Endothelial cell of umbilical vein (primary cell): ENCODE data around the gene PTPRO. TPM values are rescaled to one million over a fixed set of nuclear protein-coding genes. Genes with fewer than 3 reads are reported as not detected.

ENCODE experiments used
- BruUV-seq: library from RNA; stranded (reverse); fragments of 400-500 nt; replicated peaks from 2 replicates; lab custom pipeline; 2021; lab: Mats Ljungman, UMichigan
- CTCF ChIA-PET: fragments of 300-600, 350-600 bp; sonication (Branson Sonifier 250); formaldehyde crosslinking; loops from one replicate; lab custom pipeline; 2021; ENCODE audit warnings: antibody characterized with exemption, inconsistent platforms; lab: Charles Lee
- POLR2A ChIA-PET: fragments of 300-600, 350-600 bp; sonication (Branson Sonifier 250); formaldehyde crosslinking; loops from one replicate; lab custom pipeline; 2021; ENCODE audit warnings: antibody characterized with exemption, inconsistent platforms; lab: Charles Lee
- DNase-seq: peaks from one replicate; pipeline ENCODE4 v3.0.0-alpha.2; 2011; ENCODE audit warnings: low read depth, low spot score
- FAIRE-seq: peaks from 2 replicates; lab custom pipeline; 2011; peaks lifted over from hg19 to GRCh38; lab: Jason Lieb, UNC
- H2AFZ ChIP-seq: 2 replicates; pipeline ENCODE4 v1.6.0; 2012; ENCODE audit warnings: low read depth, low read length, control low read depth, inconsistent platforms
- H3K27ac ChIP-seq: 2 replicates; pipeline ENCODE4 v1.5.1; 2011; ENCODE audit warnings: low read depth, mild to moderate bottlenecking, control low read depth, low read length, moderate library complexity; ENCODE audit not compliant: insufficient read depth
- H3K27me3 ChIP-seq, 2 experiments: 2 replicates each; pipeline versions ENCODE4 v1.6.0 to v1.6.1; 2011; ENCODE audit warnings: low read length in 2 of 2, mixed read lengths in 1 of 2; ENCODE audit not compliant: control insufficient read depth in 2 of 2, insufficient read depth in 2 of 2
- H3K36me3 ChIP-seq, 2 experiments: 2 replicates in 1 of 2; 3 replicates in 1 of 2; pipeline ENCODE4 v1.5.1; 2011; ENCODE audit warnings: low read length in 2 of 2, mild to moderate bottlenecking in 1 of 2, moderate library complexity in 1 of 2; ENCODE audit not compliant: control insufficient read depth in 2 of 2, insufficient read depth in 2 of 2; ENCODE audit errors: extremely low read depth in 1 of 2
- H3K4me1 ChIP-seq: 3 replicates; pipeline ENCODE4 v1.5.1; 2011; ENCODE audit warnings: mild to moderate bottlenecking, low read length; ENCODE audit not compliant: control insufficient read depth, insufficient read depth; ENCODE audit errors: extremely low read depth
- H3K4me2 ChIP-seq: 2 replicates; pipeline ENCODE4 v1.6.1; 2011; ENCODE audit warnings: low read length, control low read depth, mixed read lengths; ENCODE audit not compliant: insufficient read depth
- H3K4me3 ChIP-seq, 3 experiments: fragments of 200-600 bp in 1 of 3; sonication (generic), shearing (Covaris generic) in 1 of 3; replicated peaks in 1 of 3; 2 replicates each; pipeline ENCODE4 v1.5.1; 2011 to 2016; ENCODE audit warnings: control low read depth in 3 of 3, low read length in 3 of 3, mild to moderate bottlenecking in 2 of 3, inconsistent platforms in 1 of 3, low read depth in 1 of 3, moderate library complexity in 1 of 3; ENCODE audit not compliant: insufficient read depth in 1 of 3
- H3K79me2 ChIP-seq: 2 replicates; pipeline ENCODE4 v1.6.0; 2012; ENCODE audit warnings: low read length, inconsistent platforms; ENCODE audit not compliant: control insufficient read depth, insufficient read depth
- H3K9ac ChIP-seq: replicated peaks from 2 replicates; pipeline ENCODE3; 2011; ENCODE audit warnings: low read length, control low read depth; ENCODE audit not compliant: insufficient read depth; ENCODE audit errors: extremely low read depth
- H3K9me1 ChIP-seq: replicated peaks from 3 replicates; pipeline ENCODE4 v1.6.0; 2011; ENCODE audit warnings: mild to moderate bottlenecking, low read length; ENCODE audit not compliant: control insufficient read depth, insufficient read depth; ENCODE audit errors: extremely low read depth
- H3K9me3 ChIP-seq: replicated peaks from 2 replicates; pipeline ENCODE4 v1.5.1; 2012; ENCODE audit warnings: low read length, inconsistent platforms; ENCODE audit not compliant: control insufficient read depth, insufficient read depth
- H4K20me1 ChIP-seq: replicated peaks from 2 replicates; pipeline ENCODE3; 2011; ENCODE audit warnings: mild to moderate bottlenecking, low read length; ENCODE audit not compliant: control insufficient read depth, insufficient read depth; ENCODE audit errors: extremely low read depth
- EZH2 ChIP-seq: IDR thresholded peaks from 2 replicates; pipeline ENCODE4 v1.6.1; 2012; ENCODE audit warnings: borderline replicate concordance, low read depth, mild to moderate bottlenecking, moderate library complexity, low read length, inconsistent platforms; ENCODE audit not compliant: severe bottlenecking
- FOS ChIP-seq: IDR thresholded peaks from 2 replicates; pipeline ENCODE4 v1.6.1; 2011; ENCODE audit warnings: mild to moderate bottlenecking, low read length, moderate library complexity, borderline replicate concordance; ENCODE audit not compliant: insufficient read depth
- GATA2 ChIP-seq: IDR thresholded peaks from 2 replicates; pipeline ENCODE4 v1.7.0; 2011; ENCODE audit warnings: low read depth, mild to moderate bottlenecking, moderate library complexity, mixed read lengths, low read length; ENCODE audit not compliant: insufficient read length, insufficient read depth
- JUN ChIP-seq: IDR thresholded peaks from 2 replicates; pipeline ENCODE4 v1.6.1; 2011; ENCODE audit warnings: borderline replicate concordance, low read depth; ENCODE audit not compliant: insufficient read length, insufficient read depth
- POLR2A ChIP-seq: IDR thresholded peaks from 2 replicates; pipeline ENCODE4 v1.6.1; 2012; ENCODE audit warnings: low read depth, mild to moderate bottlenecking, control low read depth, low read length
- POLR2AphosphoS5 ChIP-seq: IDR thresholded peaks from 2 replicates; pipeline ENCODE4 v1.6.1; 2012; ENCODE audit warnings: low read depth, mild to moderate bottlenecking, control low read depth, low read length, moderate library complexity; ENCODE audit not compliant: insufficient read depth
- dilution Hi-C: fragments of 300-500 bp; cut with MboI; formaldehyde crosslinking; loops from one replicate; pipeline ENCODE4 v1.15.0; 2019; ENCODE audit warnings: low sequenced_read_pairs; ENCODE audit not compliant: extremely low pct_ligation_motif_present
- intact Hi-C: fragments of 100-400 bp; cut with micrococcal nuclease; formaldehyde crosslinking; loops from one replicate; pipeline ENCODE4 v1.10.0; 2022
- polyA plus RNA-seq, 4 experiments: library from polyadenylated mRNA; depleted of rRNA in 3 of 4; stranded (reverse) in 3 of 4; unstranded in 1 of 4; fragments of >200 nt; gene quantifications; 2 replicates each; pipeline versions ENCODE4 v1.2.1 to v1.2.3, GENCODE V29; 2011 to 2012; ENCODE audit warnings: missing spikeins in 1 of 4
- total RNA-seq: library from RNA; stranded (reverse); gene quantifications from 2 replicates; pipeline ENCODE4 v1.2.3, GENCODE V29; 2021
- TF ChIP-seq, protein P1 (sequence below): IDR thresholded peaks from 2 replicates; pipeline ENCODE4 v1.6.1; 2011; ENCODE audit not compliant: insufficient read depth, insufficient read length

PTPRO gene
- total and polyA plus RNA-seq, 2 donors (not counting 3 experiments of a cell fraction or from before 2014, with no cell fraction given) = not detected

- Histone ChIP-seq H3K9me3 (no peaks in the 10 kb centered on the region), H2AFZ (no peak overlapping the region), H3K4me2 (peak overlapping the region; percentile 66), H3K27ac (no peak overlapping the region), H3K4me1 (peaks cover 28% of the 10 kb centered on the region), H3K27me3 (peaks cover 0 to 2% of the 10 kb centered on the region in 2 experiments), H3K36me3 (no peaks in the 10 kb centered on the region), H3K9me1 (no peaks in the 10 kb centered on the region), H3K9ac (no peak overlapping the region), H3K79me2 (no peaks in the 10 kb centered on the region), H3K4me3 (no peak overlapping the region), H4K20me1 (no peaks in the 10 kb centered on the region)
- DNase-seq = no peak
- CTCF ChIA-PET = no interaction called here
- intact Hi-C loops = no loop called here
- BruUV-seq = no TSS peak
- POLR2A ChIA-PET = no interaction called here
- FAIRE-seq = no peak
- no peak for TF ChIP-seq EZH2
- no peak for TF ChIP-seq JUN
- TF ChIP-seq, protein P1, sequence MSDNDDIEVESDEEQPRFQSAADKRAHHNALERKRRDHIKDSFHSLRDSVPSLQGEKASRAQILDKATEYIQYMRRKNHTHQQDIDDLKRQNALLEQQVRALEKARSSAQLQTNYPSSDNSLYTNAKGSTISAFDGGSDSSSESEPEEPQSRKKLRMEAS = no peak
- no peak for TF ChIP-seq POLR2AphosphoS5
- dilution Hi-C loops = no loop called here
Measured at GRCh38 chr12:15600223-15600935, 278.1 kb downstream of the PTPRO start.

- no peaks in the 10 kb centered on the region for H4K20me1 ChIP-seq
- no peak overlapping the region for H3K9ac ChIP-seq
- TF ChIP-seq, protein P1 = no peak
- TF ChIP-seq FOS (peak; percentile 29), GATA2 (no peak), POLR2A (no peak)
- no peak overlapping the region for H3K4me2 ChIP-seq
- H3K27me3 ChIP-seq = peaks cover 0 to 2% of the 10 kb centered on the region in 2 experiments
- no peaks in the 10 kb centered on the region for H3K9me3 ChIP-seq
- ChIA-PET POLR2A (no interaction called here), CTCF (no interaction called here)
- no peaks in the 10 kb centered on the region for H3K36me3 ChIP-seq
- no peak for FAIRE-seq
- H3K79me2 ChIP-seq = no peaks in the 10 kb centered on the region
- DNase-seq = no peak
- dilution Hi-C loops (no loop called here), intact Hi-C loops (no loop called here)
- H3K4me3 ChIP-seq = no peak overlapping the region
- no peaks in the 10 kb centered on the region for H3K9me1 ChIP-seq
- peaks cover 24% of the 10 kb centered on the region for H3K4me1 ChIP-seq
- no peak overlapping the region for H2AFZ ChIP-seq
- no TSS peak for BruUV-seq
- H3K27ac ChIP-seq = no peak overlapping the region
Measured at GRCh38 chr12:15601210-15601800, 279.0 kb downstream of the PTPRO start.
